Endothelial cell of umbilical vein (primary cell): ENCODE results near the gene RPL12. TPM values are rescaled to one million over a fixed set of nuclear protein-coding genes. Genes with fewer than 3 reads are reported as not detected.

Source experiments
- BruUV-seq: library from RNA; stranded (reverse); fragments of 400-500 nt; replicated peaks from 2 replicates; lab custom pipeline; 2021; lab: Mats Ljungman, UMichigan
- CTCF ChIA-PET: fragments of 300-600, 350-600 bp; sonication (Branson Sonifier 250); formaldehyde crosslinking; loops from one replicate; lab custom pipeline; 2021; ENCODE audit warnings: antibody characterized with exemption, inconsistent platforms; lab: Charles Lee
- POLR2A ChIA-PET: fragments of 300-600, 350-600 bp; sonication (Branson Sonifier 250); formaldehyde crosslinking; loops from one replicate; lab custom pipeline; 2021; ENCODE audit warnings: antibody characterized with exemption, inconsistent platforms; lab: Charles Lee
- DNase-seq: peaks from one replicate; pipeline ENCODE4 v3.0.0-alpha.2; 2011; ENCODE audit warnings: low read depth, low spot score
- FAIRE-seq: peaks from 2 replicates; lab custom pipeline; 2011; peaks lifted over from hg19 to GRCh38; lab: Jason Lieb, UNC
- H2AFZ ChIP-seq: 2 replicates; pipeline ENCODE4 v1.6.0; 2012; ENCODE audit warnings: low read depth, low read length, control low read depth, inconsistent platforms
- H3K27ac ChIP-seq: 2 replicates; pipeline ENCODE4 v1.5.1; 2011; ENCODE audit warnings: low read depth, mild to moderate bottlenecking, control low read depth, low read length, moderate library complexity; ENCODE audit not compliant: insufficient read depth
- H3K27me3 ChIP-seq, 2 experiments: 2 replicates each; pipeline versions ENCODE4 v1.6.0 to v1.6.1; 2011; ENCODE audit warnings: low read length in 2 of 2, mixed read lengths in 1 of 2; ENCODE audit not compliant: control insufficient read depth in 2 of 2, insufficient read depth in 2 of 2
- H3K36me3 ChIP-seq, 2 experiments: 2 replicates in 1 of 2; 3 replicates in 1 of 2; pipeline ENCODE4 v1.5.1; 2011; ENCODE audit warnings: low read length in 2 of 2, mild to moderate bottlenecking in 1 of 2, moderate library complexity in 1 of 2; ENCODE audit not compliant: control insufficient read depth in 2 of 2, insufficient read depth in 2 of 2; ENCODE audit errors: extremely low read depth in 1 of 2
- H3K4me1 ChIP-seq: 3 replicates; pipeline ENCODE4 v1.5.1; 2011; ENCODE audit warnings: mild to moderate bottlenecking, low read length; ENCODE audit not compliant: control insufficient read depth, insufficient read depth; ENCODE audit errors: extremely low read depth
- H3K4me2 ChIP-seq: 2 replicates; pipeline ENCODE4 v1.6.1; 2011; ENCODE audit warnings: low read length, control low read depth, mixed read lengths; ENCODE audit not compliant: insufficient read depth
- H3K4me3 ChIP-seq, 3 experiments: fragments of 200-600 bp in 1 of 3; sonication (generic), shearing (Covaris generic) in 1 of 3; replicated peaks in 1 of 3; 2 replicates each; pipeline ENCODE4 v1.5.1; 2011 to 2016; ENCODE audit warnings: control low read depth in 3 of 3, low read length in 3 of 3, mild to moderate bottlenecking in 2 of 3, inconsistent platforms in 1 of 3, low read depth in 1 of 3, moderate library complexity in 1 of 3; ENCODE audit not compliant: insufficient read depth in 1 of 3
- H3K79me2 ChIP-seq: 2 replicates; pipeline ENCODE4 v1.6.0; 2012; ENCODE audit warnings: low read length, inconsistent platforms; ENCODE audit not compliant: control insufficient read depth, insufficient read depth
- H3K9ac ChIP-seq: replicated peaks from 2 replicates; pipeline ENCODE3; 2011; ENCODE audit warnings: low read length, control low read depth; ENCODE audit not compliant: insufficient read depth; ENCODE audit errors: extremely low read depth
- H3K9me1 ChIP-seq: replicated peaks from 3 replicates; pipeline ENCODE4 v1.6.0; 2011; ENCODE audit warnings: mild to moderate bottlenecking, low read length; ENCODE audit not compliant: control insufficient read depth, insufficient read depth; ENCODE audit errors: extremely low read depth
- H3K9me3 ChIP-seq: replicated peaks from 2 replicates; pipeline ENCODE4 v1.5.1; 2012; ENCODE audit warnings: low read length, inconsistent platforms; ENCODE audit not compliant: control insufficient read depth, insufficient read depth
- H4K20me1 ChIP-seq: replicated peaks from 2 replicates; pipeline ENCODE3; 2011; ENCODE audit warnings: mild to moderate bottlenecking, low read length; ENCODE audit not compliant: control insufficient read depth, insufficient read depth; ENCODE audit errors: extremely low read depth
- CTCF ChIP-seq, 2 donors: IDR thresholded peaks; 1 replicate in 1 of 2; 2 replicates in 1 of 2; pipeline ENCODE4 v1.5.1; 2011; ENCODE audit warnings: low read length in 2 of 2, mild to moderate bottlenecking in 2 of 2, moderate library complexity in 2 of 2, control low read depth in 1 of 2, inconsistent platforms in 1 of 2, low read depth in 1 of 2; ENCODE audit not compliant: insufficient read depth in 1 of 2; ENCODE audit errors: extremely low read depth in 1 of 2
- EZH2 ChIP-seq: IDR thresholded peaks from 2 replicates; pipeline ENCODE4 v1.6.1; 2012; ENCODE audit warnings: borderline replicate concordance, low read depth, mild to moderate bottlenecking, moderate library complexity, low read length, inconsistent platforms; ENCODE audit not compliant: severe bottlenecking
- FOS ChIP-seq: IDR thresholded peaks from 2 replicates; pipeline ENCODE4 v1.6.1; 2011; ENCODE audit warnings: mild to moderate bottlenecking, low read length, moderate library complexity, borderline replicate concordance; ENCODE audit not compliant: insufficient read depth
- GATA2 ChIP-seq: IDR thresholded peaks from 2 replicates; pipeline ENCODE4 v1.7.0; 2011; ENCODE audit warnings: low read depth, mild to moderate bottlenecking, moderate library complexity, mixed read lengths, low read length; ENCODE audit not compliant: insufficient read length, insufficient read depth
- JUN ChIP-seq: IDR thresholded peaks from 2 replicates; pipeline ENCODE4 v1.6.1; 2011; ENCODE audit warnings: borderline replicate concordance, low read depth; ENCODE audit not compliant: insufficient read length, insufficient read depth
- MAX ChIP-seq: IDR thresholded peaks from 2 replicates; pipeline ENCODE4 v1.6.1; 2011; ENCODE audit not compliant: insufficient read depth, insufficient read length
- MYC ChIP-seq: IDR thresholded peaks from one replicate; pipeline ENCODE4 v1.6.1; 2011; ENCODE audit warnings: mild to moderate bottlenecking, low read depth, low read length
- POLR2A ChIP-seq: IDR thresholded peaks from 2 replicates; pipeline ENCODE4 v1.6.1; 2012; ENCODE audit warnings: low read depth, mild to moderate bottlenecking, control low read depth, low read length
- POLR2AphosphoS5 ChIP-seq: IDR thresholded peaks from 2 replicates; pipeline ENCODE4 v1.6.1; 2012; ENCODE audit warnings: low read depth, mild to moderate bottlenecking, control low read depth, low read length, moderate library complexity; ENCODE audit not compliant: insufficient read depth
- dilution Hi-C: fragments of 300-500 bp; cut with MboI; formaldehyde crosslinking; loops from one replicate; pipeline ENCODE4 v1.15.0; 2019; ENCODE audit warnings: low sequenced_read_pairs; ENCODE audit not compliant: extremely low pct_ligation_motif_present
- intact Hi-C: fragments of 100-400 bp; cut with micrococcal nuclease; formaldehyde crosslinking; loops from one replicate; pipeline ENCODE4 v1.10.0; 2022
- polyA plus RNA-seq, 4 experiments: library from polyadenylated mRNA; depleted of rRNA in 3 of 4; stranded (reverse) in 3 of 4; unstranded in 1 of 4; fragments of >200 nt; gene quantifications; 2 replicates each; pipeline versions ENCODE4 v1.2.1 to v1.2.3, GENCODE V29; 2011 to 2012; ENCODE audit warnings: missing spikeins in 1 of 4
- total RNA-seq: library from RNA; stranded (reverse); gene quantifications from 2 replicates; pipeline ENCODE4 v1.2.3, GENCODE V29; 2021

The RPL12 gene
- total and polyA plus RNA-seq, 2 donors (not counting 3 experiments of a cell fraction or from before 2014, with no cell fraction given): 1,231 to 3,007 TPM

GRCh38 chr9:127450243-127450760, 904 bp downstream of the RPL12 start:
- CTCF ChIA-PET: interaction anchor here (0.9 to 1.4 kb wide), 2 partner anchors 19 to 226 kb away, joined by 3 read pairs; no protein-coding TSS in a partner anchor
- intact Hi-C loops: loop anchor here (2.0 kb wide), 1 partner anchor 128 kb away; no protein-coding TSS in a partner anchor
- POLR2A ChIA-PET: interaction anchor here (0.6 to 2.6 kb wide), 6 partner anchors 13 to 467 kb away, joined by 3 to 10 read pairs (median 5); partner anchors contain the start of genes SLC2A8, ST6GALNAC4 and ZNF79

GRCh38 chr9:127449332-127449966, 1.8 kb downstream of the RPL12 start:
- H3K36me3 ChIP-seq: peaks cover 31 to 38% of the 10 kb centered on the region in 2 experiments
- no peak for DNase-seq
- H2AFZ ChIP-seq: no peak overlapping the region
- H4K20me1 ChIP-seq: no peaks in the 10 kb centered on the region
- H3K4me3 ChIP-seq: peak overlapping the region; percentile 54 to 85 (median 60)
- peaks cover 34% of the 10 kb centered on the region for H3K79me2 ChIP-seq
- H3K9me1 ChIP-seq: no peaks in the 10 kb centered on the region
- H3K27ac ChIP-seq: no peak overlapping the region
- intact Hi-C loops: loop anchor here (1.0 kb wide), 1 partner anchor 25 kb away; the partner anchor contains the start of gene ZNF79
- TF ChIP-seq FOS (no peak), GATA2 (no peak), JUN (no peak), CTCF (IDR thresholded peaks at IDR 0.05; ENCODE audit: extremely low read depth in 1 of 2, insufficient read depth in 1 of 2, low read depth in 1 of 2, low read length in 2 of 2) (no peak), POLR2AphosphoS5 (no peak), MYC (no peak), EZH2 (no peak), POLR2A (no peak), MAX (no peak)
- H3K4me2 ChIP-seq: peak overlapping the region; percentile 83
- dilution Hi-C loops: no loop called here
- ChIA-PET POLR2A (interaction anchor here (0.6 to 2.6 kb wide), 4 partner anchors 25 to 467 kb away, joined by 3 to 10 read pairs (median 5); partner anchors contain the start of genes SLC2A8, ST6GALNAC4 and ZNF79), CTCF (interaction anchor here (0.9 to 1.4 kb wide), 2 partner anchors 18 to 225 kb away, joined by 3 read pairs; no protein-coding TSS in a partner anchor)
- H3K9me3 ChIP-seq: peaks cover 2% of the 10 kb centered on the region
- BruUV-seq: no TSS peak
- peaks cover 19% of the 10 kb centered on the region for H3K4me1 ChIP-seq
- peak overlapping the region; percentile 88 for H3K9ac ChIP-seq
- no peaks in the 10 kb centered on the region for H3K27me3 ChIP-seq
- FAIRE-seq: no peak

More at GRCh38 chr9:127450243-127450760, 904 bp downstream of the RPL12 start:
- Histone ChIP-seq H3K9me3 (no peaks in the 10 kb centered on the region), H3K79me2 (peaks cover 34% of the 10 kb centered on the region), H3K36me3 (peaks cover 22 to 31% of the 10 kb centered on the region in 2 experiments), H3K9ac (peak overlapping the region; percentile 88), H3K27ac (peak overlapping the region; percentile 65), H4K20me1 (no peaks in the 10 kb centered on the region), H3K27me3 (no peaks in the 10 kb centered on the region), H3K4me1 (peaks cover 19% of the 10 kb centered on the region), H2AFZ (no peak overlapping the region), H3K4me3 (peak overlapping the region; percentile 54 to 85 (median 60)), H3K4me2 (peak overlapping the region; percentile 83), H3K9me1 (no peaks in the 10 kb centered on the region)
- TF ChIP-seq FOS (no peak), POLR2AphosphoS5 (peak; percentile 34)
- peak; percentile 16 for DNase-seq
- no TSS peak for BruUV-seq
- dilution Hi-C loops: no loop called here
- FAIRE-seq: no peak
